Mucosa of descending colon (tissue), 3 donors: ENCODE measurements around the gene MLLT1. TPM values are rescaled to one million over a fixed set of nuclear protein-coding genes. Genes with fewer than 3 reads are reported as not detected.

Source experiments
- ATAC-seq: fragments of 200-7000 bp; cut with Tn5 transposase; one replicate; pipeline ENCODE4 v1.9.1; 2020; ENCODE audit warnings: mild to moderate bottlenecking, moderate library complexity
- DNase-seq, 3 donors: peaks; one replicate each; pipeline ENCODE4 v3.0.0-alpha.2; 2020
- H3K36me3 ChIP-seq: fragments of 200-600 bp; one replicate; pipeline ENCODE4 v1.8.0; 2021; ENCODE audit warnings: low read depth, mild to moderate bottlenecking
- H3K4me1 ChIP-seq: fragments of 200-600 bp; one replicate; pipeline ENCODE4 v1.8.0; 2021; ENCODE audit warnings: low read depth, mild to moderate bottlenecking
- H3K4me3 ChIP-seq: fragments of 200-600 bp; one replicate; pipeline ENCODE4 v1.8.0; 2021; ENCODE audit warnings: mild to moderate bottlenecking
- H3K9me3 ChIP-seq: fragments of 200-600 bp; one replicate; pipeline ENCODE4 v1.8.0; 2021; ENCODE audit warnings: mild to moderate bottlenecking
- CTCF ChIP-seq: fragments of 200-600 bp; IDR thresholded peaks from one replicate; pipeline ENCODE4 v1.8.0; 2022; ENCODE audit warnings: antibody characterized with exemption, mild to moderate bottlenecking
- intact Hi-C, 2 donors: fragments of 100-400 bp; cut with DNase I in 1 of 2; cut with micrococcal nuclease in 1 of 2; formaldehyde crosslinking; loops; one replicate each; pipeline versions ENCODE4 v1.11.0 to v1.11.1; 2022; cut with DNase I, micrococcal nuclease
- total RNA-seq, 3 donors: library from RNA; stranded (reverse); fragmentation: NEBNext Ultra II Directional in 2 of 3; extraction: Animal tissue kit (Norgen Biotek cat#: 25700) in 2 of 3; gene quantifications; one replicate each; pipeline versions ENCODE4 v1.2.1 to v1.2.4, GENCODE V29; 2021 to 2023
- donor health status: DM: no; HTN: no; CAD: no; lungs with moderate emphysema.
- donor health status: DM: no; HTN: no; CAD: no.
- donor health status: DM: no; HTN: yes; CAD: no.

Gene MLLT1
- total RNA-seq, 3 donors from 2014 or later, result 32.5 to 75.3 (median 33.7) TPM

- intact Hi-C loops, result no loop called here
- Histone ChIP-seq H3K4me3 (peak overlapping the region; percentile 59), H3K36me3 (no peaks in the 10 kb centered on the region), H3K9me3 (no peaks in the 10 kb centered on the region), H3K4me1 (peaks cover 28% of the 10 kb centered on the region)
- ATAC-seq, result peak; percentile 19
- no peak for TF ChIP-seq CTCF
- no peak for DNase-seq
These were observed 200 bp downstream of the MLLT1 start for GRCh38 chr19:6279620-6279930.

GRCh38 chr19:6278740-6279619 is 795 bp downstream of the MLLT1 start:
- ATAC-seq, result no peak
- no peak for DNase-seq
- intact Hi-C loops, result no loop called here

GRCh38 chr19:6278051-6278450 is 1.7 kb downstream of the MLLT1 start:
- Histone ChIP-seq H3K9me3 (no peaks in the 10 kb centered on the region), H3K4me3 (no peak overlapping the region), H3K36me3 (no peaks in the 10 kb centered on the region), H3K4me1 (peaks cover 34% of the 10 kb centered on the region)
- TF ChIP-seq CTCF, result no peak
- intact Hi-C loops, result no loop called here
- no peak for DNase-seq
- no peak for ATAC-seq

More at GRCh38 chr19:6278740-6279619, 795 bp downstream of the MLLT1 start:
- H3K9me3 ChIP-seq, result no peaks in the 10 kb centered on the region
- H3K4me3 ChIP-seq, result peak overlapping the region; percentile 59
- H3K4me1 ChIP-seq, result peaks cover 32% of the 10 kb centered on the region
- no peak for TF ChIP-seq CTCF
- no peaks in the 10 kb centered on the region for H3K36me3 ChIP-seq

- no peaks in the 10 kb centered on the region for H3K9me3 ChIP-seq
- no peak overlapping the region for H3K4me3 ChIP-seq
- ATAC-seq, result no peak
- no peaks in the 10 kb centered on the region for H3K36me3 ChIP-seq
- peaks cover 42% of the 10 kb centered on the region for H3K4me1 ChIP-seq
- DNase-seq, result peak; percentile 35 to 70 (median 45)
- intact Hi-C loops, result no loop called here
- TF ChIP-seq CTCF, result no peak
These were observed 3.3 kb downstream of the MLLT1 start for GRCh38 chr19:6276447-6276846.

- Histone ChIP-seq H3K36me3 (no peaks in the 10 kb centered on the region), H3K9me3 (no peaks in the 10 kb centered on the region), H3K4me1 (peaks cover 42% of the 10 kb centered on the region), H3K4me3 (no peak overlapping the region)
- TF ChIP-seq CTCF, result no peak
- no peak for ATAC-seq
- intact Hi-C loops, result no loop called here
- no peak for DNase-seq
These were observed 4.5 kb downstream of the MLLT1 start for GRCh38 chr19:6275170-6275744.
